OCI-LY3 (cell line): ENCODE data around the gene SLC2A4RG.

ENCODE experiments used
- EZH2phosphoT487 ChIP-seq: fragments of 200-600 bp; shearing (Covaris generic); IDR thresholded peaks from 2 replicates; pipeline ENCODE4 v1.6.1; 2018; ENCODE audit warnings: antibody characterized with exemption, mixed run types, low read depth
- TF ChIP-seq, protein P1 (sequence below): fragments of 200-600, 300-600 bp; sonication (generic); IDR thresholded peaks from 2 replicates; pipeline ENCODE4 v1.5.1; 2014; ENCODE audit warnings: antibody characterized with exemption, low read length, low read depth

DNA sequence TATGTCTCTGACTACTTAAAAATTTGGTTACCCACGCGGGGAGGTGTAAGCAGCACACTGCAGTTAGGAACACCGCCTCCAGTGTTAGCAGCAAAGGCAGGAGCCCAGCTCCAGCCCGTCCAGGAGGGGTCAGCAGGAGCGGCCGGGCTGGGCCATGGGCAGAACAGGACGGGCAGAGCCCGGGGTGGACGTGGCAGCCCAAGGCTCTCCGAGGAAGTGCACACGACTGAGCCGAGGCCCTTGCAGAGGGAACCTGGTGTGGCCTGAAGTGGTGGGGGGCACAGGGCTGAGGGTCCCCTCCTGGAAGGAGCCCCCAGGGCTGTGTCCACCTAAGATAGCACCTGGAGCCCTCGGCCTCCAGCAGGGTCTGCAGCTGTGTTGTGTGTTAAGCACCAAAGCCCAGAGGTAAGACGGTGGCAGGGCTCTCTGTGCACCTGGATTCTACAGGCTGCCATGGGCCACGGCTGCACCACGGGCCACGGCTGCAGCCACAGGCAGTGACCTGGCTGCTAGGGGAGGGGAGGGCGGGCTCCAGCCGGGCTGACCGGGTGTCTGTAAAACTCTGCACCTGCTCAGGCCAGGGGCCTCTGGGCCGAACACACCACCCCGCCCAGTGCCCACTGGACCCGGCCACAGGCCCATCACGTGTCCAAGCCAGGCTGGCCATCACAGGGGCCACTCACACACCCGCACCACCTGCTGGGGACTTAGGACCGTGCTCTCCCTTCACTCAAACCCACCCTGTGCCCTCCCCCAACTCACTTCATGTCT is 6.6 kb downstream of the SLC2A4RG start:
- TF ChIP-seq, protein P1, sequence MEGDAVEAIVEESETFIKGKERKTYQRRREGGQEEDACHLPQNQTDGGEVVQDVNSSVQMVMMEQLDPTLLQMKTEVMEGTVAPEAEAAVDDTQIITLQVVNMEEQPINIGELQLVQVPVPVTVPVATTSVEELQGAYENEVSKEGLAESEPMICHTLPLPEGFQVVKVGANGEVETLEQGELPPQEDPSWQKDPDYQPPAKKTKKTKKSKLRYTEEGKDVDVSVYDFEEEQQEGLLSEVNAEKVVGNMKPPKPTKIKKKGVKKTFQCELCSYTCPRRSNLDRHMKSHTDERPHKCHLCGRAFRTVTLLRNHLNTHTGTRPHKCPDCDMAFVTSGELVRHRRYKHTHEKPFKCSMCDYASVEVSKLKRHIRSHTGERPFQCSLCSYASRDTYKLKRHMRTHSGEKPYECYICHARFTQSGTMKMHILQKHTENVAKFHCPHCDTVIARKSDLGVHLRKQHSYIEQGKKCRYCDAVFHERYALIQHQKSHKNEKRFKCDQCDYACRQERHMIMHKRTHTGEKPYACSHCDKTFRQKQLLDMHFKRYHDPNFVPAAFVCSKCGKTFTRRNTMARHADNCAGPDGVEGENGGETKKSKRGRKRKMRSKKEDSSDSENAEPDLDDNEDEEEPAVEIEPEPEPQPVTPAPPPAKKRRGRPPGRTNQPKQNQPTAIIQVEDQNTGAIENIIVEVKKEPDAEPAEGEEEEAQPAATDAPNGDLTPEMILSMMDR, result no peak
- no peak for TF ChIP-seq EZH2phosphoT487
